H1 (cell line): ENCODE measurements around the gene LRRIQ4.

Source experiments
- ASH2L ChIP-seq: fragments of 200-600, 300-600 bp; sonication (generic); IDR thresholded peaks from one replicate; pipeline ENCODE4 v1.7.1; 2017; ENCODE audit warnings: low read length
- CBX5 ChIP-seq: fragments of 300-800, 300-1000 bp; sonication (generic); IDR thresholded peaks from 2 replicates; pipeline ENCODE4 v1.7.1; 2016; ENCODE audit warnings: antibody characterized with exemption, low read length, low read depth
- EZH2 ChIP-seq: fragments of 200-600 bp; sonication (generic); IDR thresholded peaks from 2 replicates; pipeline ENCODE4 v1.7.1; 2012; ENCODE audit warnings: low read depth, mild to moderate bottlenecking, moderate library complexity, low read length, inconsistent platforms; ENCODE audit not compliant: severe bottlenecking
- HDAC6 ChIP-seq: IDR thresholded peaks from one replicate; pipeline ENCODE4 v1.7.1; 2012; ENCODE audit warnings: low read depth, mild to moderate bottlenecking, inconsistent platforms, low read length, moderate library complexity
- KDM1A ChIP-seq: fragments of 200-600, 300-600 bp; sonication (generic); IDR thresholded peaks from 2 replicates; pipeline ENCODE4 v1.7.1; 2016; ENCODE audit warnings: mild to moderate bottlenecking, low read length, borderline replicate concordance
- POLR2A ChIP-seq, 2 experiments: IDR thresholded peaks; 1 replicate in 1 of 2; 2 replicates in 1 of 2; pipeline ENCODE4 v1.6.1; 2011; ENCODE audit warnings: low read depth in 2 of 2, low read length in 2 of 2, mild to moderate bottlenecking in 2 of 2; ENCODE audit errors: control extremely low read depth in 1 of 2
- SP2 ChIP-seq: IDR thresholded peaks from 2 replicates; pipeline ENCODE4 v1.6.1; 2012; ENCODE audit warnings: mild to moderate bottlenecking, low read length, inconsistent platforms
- SRF ChIP-seq: IDR thresholded peaks from 2 replicates; pipeline ENCODE4 v1.6.1; 2011; ENCODE audit warnings: mild to moderate bottlenecking, low read depth, low read length, moderate library complexity
- TF ChIP-seq, protein P1 (sequence below), 3 experiments: IDR thresholded peaks; 1 replicate in 2 of 3; 2 replicates in 1 of 3; pipeline versions ENCODE4 v1.5.1 to v1.6.1; 2011; ENCODE audit warnings: low read length in 3 of 3, mild to moderate bottlenecking in 3 of 3, inconsistent platforms in 2 of 3, low read depth in 1 of 3, moderate library complexity in 1 of 3; ENCODE audit not compliant: insufficient read depth in 1 of 3; ENCODE audit errors: control extremely low read depth in 1 of 3
- TF ChIP-seq, protein P2 (sequence below): IDR thresholded peaks from 2 replicates; pipeline ENCODE4 v1.6.1; 2012; ENCODE audit warnings: inconsistent platforms
- TF ChIP-seq, protein P3 (sequence below): IDR thresholded peaks from 2 replicates; pipeline ENCODE4 v1.6.1; 2011; ENCODE audit warnings: low read depth, mild to moderate bottlenecking, low read length; ENCODE audit not compliant: insufficient read depth
- TF ChIP-seq, protein P4 (sequence below): IDR thresholded peaks from 2 replicates; pipeline ENCODE4 v1.6.1; 2011; ENCODE audit warnings: low read length, improper control_type of control experiment

DNA sequence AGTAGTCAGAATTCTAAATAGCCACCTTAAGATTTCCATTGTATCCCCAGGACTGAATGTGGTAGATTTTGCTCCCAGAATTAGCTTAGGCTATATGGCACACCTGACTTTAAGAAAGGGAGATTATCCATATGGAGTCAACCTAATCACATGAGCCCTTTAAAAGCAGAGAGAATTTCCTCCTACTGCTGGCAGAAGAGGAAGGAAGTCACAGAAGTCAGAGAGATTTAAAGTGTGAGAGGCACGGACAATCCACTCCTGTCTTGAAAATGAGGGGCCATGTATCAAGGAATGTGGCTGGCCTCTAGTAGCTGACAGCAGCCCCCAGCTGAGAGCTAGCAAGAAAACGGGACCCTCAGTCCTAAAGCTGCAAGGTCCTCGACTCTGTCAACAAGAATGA is 30.3 kb downstream of the LRRIQ4 start:
- TF ChIP-seq, protein P1, sequence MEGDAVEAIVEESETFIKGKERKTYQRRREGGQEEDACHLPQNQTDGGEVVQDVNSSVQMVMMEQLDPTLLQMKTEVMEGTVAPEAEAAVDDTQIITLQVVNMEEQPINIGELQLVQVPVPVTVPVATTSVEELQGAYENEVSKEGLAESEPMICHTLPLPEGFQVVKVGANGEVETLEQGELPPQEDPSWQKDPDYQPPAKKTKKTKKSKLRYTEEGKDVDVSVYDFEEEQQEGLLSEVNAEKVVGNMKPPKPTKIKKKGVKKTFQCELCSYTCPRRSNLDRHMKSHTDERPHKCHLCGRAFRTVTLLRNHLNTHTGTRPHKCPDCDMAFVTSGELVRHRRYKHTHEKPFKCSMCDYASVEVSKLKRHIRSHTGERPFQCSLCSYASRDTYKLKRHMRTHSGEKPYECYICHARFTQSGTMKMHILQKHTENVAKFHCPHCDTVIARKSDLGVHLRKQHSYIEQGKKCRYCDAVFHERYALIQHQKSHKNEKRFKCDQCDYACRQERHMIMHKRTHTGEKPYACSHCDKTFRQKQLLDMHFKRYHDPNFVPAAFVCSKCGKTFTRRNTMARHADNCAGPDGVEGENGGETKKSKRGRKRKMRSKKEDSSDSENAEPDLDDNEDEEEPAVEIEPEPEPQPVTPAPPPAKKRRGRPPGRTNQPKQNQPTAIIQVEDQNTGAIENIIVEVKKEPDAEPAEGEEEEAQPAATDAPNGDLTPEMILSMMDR (IDR thresholded peaks at IDR 0.05; ENCODE audit: control extremely low read depth in 1 of 3, insufficient read depth in 1 of 3, low read depth in 1 of 3, low read length in 3 of 3): no peak
- TF ChIP-seq KDM1A (no peak), POLR2A (IDR thresholded peaks at IDR 0.05; ENCODE audit: control extremely low read depth in 1 of 2, low read depth in 2 of 2, low read length in 2 of 2) (no peak), EZH2 (no peak), HDAC6 (no peak), CBX5 (no peak), SP2 (no peak), ASH2L (no peak), SRF (no peak)
- TF ChIP-seq, protein P2, sequence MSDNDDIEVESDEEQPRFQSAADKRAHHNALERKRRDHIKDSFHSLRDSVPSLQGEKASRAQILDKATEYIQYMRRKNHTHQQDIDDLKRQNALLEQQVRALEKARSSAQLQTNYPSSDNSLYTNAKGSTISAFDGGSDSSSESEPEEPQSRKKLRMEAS: no peak
- TF ChIP-seq, protein P3, sequence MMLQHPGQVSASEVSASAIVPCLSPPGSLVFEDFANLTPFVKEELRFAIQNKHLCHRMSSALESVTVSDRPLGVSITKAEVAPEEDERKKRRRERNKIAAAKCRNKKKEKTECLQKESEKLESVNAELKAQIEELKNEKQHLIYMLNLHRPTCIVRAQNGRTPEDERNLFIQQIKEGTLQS: no peak
- TF ChIP-seq, protein P4, sequence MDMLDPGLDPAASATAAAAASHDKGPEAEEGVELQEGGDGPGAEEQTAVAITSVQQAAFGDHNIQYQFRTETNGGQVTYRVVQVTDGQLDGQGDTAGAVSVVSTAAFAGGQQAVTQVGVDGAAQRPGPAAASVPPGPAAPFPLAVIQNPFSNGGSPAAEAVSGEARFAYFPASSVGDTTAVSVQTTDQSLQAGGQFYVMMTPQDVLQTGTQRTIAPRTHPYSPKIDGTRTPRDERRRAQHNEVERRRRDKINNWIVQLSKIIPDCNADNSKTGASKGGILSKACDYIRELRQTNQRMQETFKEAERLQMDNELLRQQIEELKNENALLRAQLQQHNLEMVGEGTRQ: no peak
